ENCODE data around the gene MAPKAP1. TPM values are rescaled to one million over a fixed set of nuclear protein-coding genes. Genes with fewer than 3 reads are reported as not detected.
A peak's percentile ranks its signal among the peaks of the same experiment; 100 is the strongest.

Gene MAPKAP1
- total and polyA plus RNA-seq, 9 of the 15 experiments (the other 6 are each of a cell fraction or from before 2014, with no cell fraction given) = 2.6 to 82.1 (median 61.1) TPM

GRCh38 chr9:125422853-125423252 lies 284.2 kb downstream of the MAPKAP1 start:
- in situ Hi-C loops (cut with MboI) (no loop called here), intact Hi-C loops (cut with micrococcal nuclease) (no loop called here)
- 0 out of 2 replicates have a peak overlapping the region, but pooled peaks have one; percentile 27 for H2AFZ ChIP-seq (ENCODE audit: low read depth, low read length)
- no peak overlapping the region for H3K4me2 ChIP-seq (ENCODE audit: insufficient read depth, low read length)
- CTCF ChIA-PET (ENCODE audit: low intra/inter-chr PET ratio) = no interaction called here
- TF ChIP-seq MCM7 (IDR thresholded peaks at IDR 0.05) (no peak), ZC3H8 (IDR thresholded peaks at IDR 0.05) (no peak), FOXP4 (CRISPR knock-in tag; IDR thresholded peaks at IDR 0.05; ENCODE audit: borderline replicate concordance) (no peak), ZNF140 (CRISPR knock-in tag; IDR thresholded peaks at IDR 0.05) (no peak), SP1 (CRISPR knock-in tag; IDR thresholded peaks at IDR 0.05) (no peak), POLR2H (tag; IDR thresholded peaks at IDR 0.05; ENCODE audit: low read depth) (no peak), PBX2 (CRISPR knock-in tag; IDR thresholded peaks at IDR 0.05; ENCODE audit: low read depth) (no peak), PBX2 (tag; conservative IDR thresholded peaks at IDR 0.05; ENCODE audit: low read depth) (no peak), ETS2 (tag; IDR thresholded peaks at IDR 0.05; ENCODE audit: borderline replicate concordance, poor library complexity, severe bottlenecking) (no peak)
- H3K4me1 ChIP-seq (replicated peaks in 1 of 2; ENCODE audit: control insufficient read depth in 2 of 2, insufficient read depth in 2 of 2, low read length in 2 of 2) = peaks cover 5 to 30% of the 10 kb centered on the region in 2 experiments; a peak in 4 of 5 replicates
- H3K79me2 ChIP-seq (ENCODE audit: control insufficient read depth, insufficient read depth, low read length) = no peaks in the 10 kb centered on the region
- no peak overlapping the region for H3K9ac ChIP-seq (ENCODE audit: insufficient read depth in 1 of 2, low read depth in 2 of 2, low read length in 2 of 2)
- no peak for FAIRE-seq
- H3K9me3 ChIP-seq (replicated peaks; ENCODE audit: control insufficient read depth, insufficient read depth, low read depth, low read length) = no peaks in the 10 kb centered on the region
- no peak overlapping the region for H3K4me3 ChIP-seq
- DNase-seq (ENCODE audit: extremely low read depth in 1 of 4, low spot score in 3 of 4) = no peak
- no peaks in the 10 kb centered on the region for H4K20me1 ChIP-seq (replicated peaks; ENCODE audit: control insufficient read depth, insufficient read depth, low read length)
- BruUV-seq (replicated peaks) = no TSS peak
- H3K9me1 ChIP-seq (ENCODE audit: control insufficient read depth, insufficient read depth, low read length) = no peaks in the 10 kb centered on the region
- no peak for ATAC-seq
- H3K27me3 ChIP-seq (ENCODE audit: control insufficient read depth in 2 of 2, insufficient read depth in 2 of 2, low read length in 2 of 2) = no peaks in the 10 kb centered on the region
- no peak overlapping the region for H3K27ac ChIP-seq (ENCODE audit: extremely low read depth, low read depth, low read length)
- H3K36me3 ChIP-seq (ENCODE audit: control insufficient read depth, insufficient read depth, low read length) = no peaks in the 10 kb centered on the region
- POLR2A ChIA-PET = interaction anchor here (0.7 to 1.0 kb wide), 2 partner anchors 10 to 850 kb away, joined by 3 to 5 read pairs; no protein-coding TSS in a partner anchor
- 40% methylated on average over 10 of the region's 10 CpGs for WGBS (ENCODE audit: insufficient coverage, low coverage, missing lambda C conversion rate)

Data from K562 (cell line).